ENCODE results near the gene AAK1.
"Not testable (repeated sequence)": the region's sequence is repeated elsewhere in the genome, so short reads cannot be mapped to it uniquely, and the experiment has no call there.

Gene AAK1

GRCh38 chr2:69659941-69660483, 16.5 kb upstream of the AAK1 start:
- no peak for DNase-seq (ENCODE audit: low spot score)

DNA sequence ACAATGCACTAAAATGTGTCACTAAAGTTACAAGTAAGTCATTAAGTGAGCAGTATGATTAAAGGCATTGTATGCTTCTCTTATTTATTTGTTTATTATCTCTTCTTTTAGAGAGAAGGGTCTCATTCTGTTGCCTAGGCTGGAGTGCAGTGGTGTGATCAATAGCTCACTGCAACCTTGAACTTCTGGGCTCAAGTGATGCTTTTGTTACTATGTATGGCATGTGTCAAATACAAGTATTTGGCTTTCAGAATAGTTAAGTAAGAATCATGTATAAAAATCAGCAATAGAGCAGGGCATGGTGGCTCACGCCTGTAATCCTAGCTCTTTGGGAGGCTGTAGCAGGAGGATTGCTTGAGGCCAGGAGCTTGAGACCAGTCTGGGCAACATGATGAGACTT, 15.8 kb upstream of the AAK1 start:
- no peak for DNase-seq (ENCODE audit: low spot score)

- no peak for DNase-seq (ENCODE audit: low spot score)
These were observed 8.7 kb upstream of the AAK1 start for GRCh38 chr2:69652206-69652605.

DNA sequence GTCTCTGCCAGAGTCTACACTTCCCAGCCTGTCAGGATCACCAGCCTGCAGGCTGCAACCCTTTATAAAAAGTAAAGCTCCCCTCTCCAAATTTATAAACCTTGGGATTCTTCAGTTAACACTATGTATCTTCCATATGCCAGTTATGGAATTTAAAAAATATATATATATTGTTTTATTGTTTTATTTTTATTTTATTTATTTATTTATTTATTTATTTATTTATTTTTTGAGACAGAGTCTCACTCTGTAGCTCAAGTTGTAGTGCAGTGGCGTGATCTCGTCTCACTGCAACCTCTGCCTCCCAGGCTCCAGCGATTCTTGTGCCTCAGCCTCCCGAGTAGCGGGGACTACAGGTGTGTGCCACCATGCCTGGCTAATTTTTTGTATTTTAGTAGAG, 3.7 kb upstream of the AAK1 start:
- not testable (repeated sequence) for DNase-seq (ENCODE audit: low spot score)

DNA sequence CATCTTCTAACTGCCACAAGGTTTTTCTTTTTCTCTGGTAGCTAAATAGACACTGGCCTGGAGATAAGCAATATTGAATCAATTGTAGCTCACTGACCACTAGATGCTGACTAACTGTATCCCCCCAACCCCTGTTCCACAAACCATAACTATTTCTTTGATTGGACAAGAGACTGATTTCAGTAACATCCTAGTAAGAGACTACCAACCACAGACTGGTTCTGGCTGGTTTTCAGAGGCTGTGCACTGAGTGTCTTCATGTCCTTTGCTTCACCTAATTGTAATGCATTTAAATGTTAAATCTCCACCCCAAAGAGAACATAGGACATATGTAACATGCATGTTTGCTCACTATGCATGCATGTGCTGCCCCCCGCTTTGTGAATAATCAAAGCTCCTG, 3.2 kb upstream of the AAK1 start:
- no peak for DNase-seq (ENCODE audit: low spot score)

- no peak for DNase-seq (ENCODE audit: low spot score)
These were observed 2.4 kb upstream of the AAK1 start for GRCh38 chr2:69645921-69646320.

DNA sequence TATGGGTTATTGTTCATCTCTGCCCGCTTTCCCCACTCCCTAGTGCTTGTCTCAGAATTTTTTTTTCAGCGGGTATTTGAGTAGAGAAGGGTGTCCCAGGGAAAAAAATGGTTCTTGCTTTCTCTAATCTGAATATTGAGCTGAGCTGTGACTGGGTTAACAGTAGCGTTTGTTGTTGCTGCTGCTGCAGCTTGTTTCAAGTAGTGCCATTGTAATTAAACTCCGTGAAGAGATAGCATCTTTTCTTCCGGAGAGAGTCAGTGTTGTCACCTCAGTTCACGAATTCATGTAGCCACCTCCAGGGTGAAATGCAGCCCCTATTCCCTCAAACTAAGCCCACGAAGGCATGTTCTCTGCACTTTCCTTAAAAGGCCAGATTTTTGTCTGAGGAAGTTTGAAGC, 1.5 kb upstream of the AAK1 start:
- DNase-seq (ENCODE audit: low spot score), result peak; percentile 23

GRCh38 chr2:69644506-69644979, 1.0 kb upstream of the AAK1 start:
- no peak for DNase-seq (ENCODE audit: low spot score)

GRCh38 chr2:69642709-69643601, 584 bp downstream of the AAK1 start:
- DNase-seq (ENCODE audit: low spot score), result peak; percentile 59

DNA sequence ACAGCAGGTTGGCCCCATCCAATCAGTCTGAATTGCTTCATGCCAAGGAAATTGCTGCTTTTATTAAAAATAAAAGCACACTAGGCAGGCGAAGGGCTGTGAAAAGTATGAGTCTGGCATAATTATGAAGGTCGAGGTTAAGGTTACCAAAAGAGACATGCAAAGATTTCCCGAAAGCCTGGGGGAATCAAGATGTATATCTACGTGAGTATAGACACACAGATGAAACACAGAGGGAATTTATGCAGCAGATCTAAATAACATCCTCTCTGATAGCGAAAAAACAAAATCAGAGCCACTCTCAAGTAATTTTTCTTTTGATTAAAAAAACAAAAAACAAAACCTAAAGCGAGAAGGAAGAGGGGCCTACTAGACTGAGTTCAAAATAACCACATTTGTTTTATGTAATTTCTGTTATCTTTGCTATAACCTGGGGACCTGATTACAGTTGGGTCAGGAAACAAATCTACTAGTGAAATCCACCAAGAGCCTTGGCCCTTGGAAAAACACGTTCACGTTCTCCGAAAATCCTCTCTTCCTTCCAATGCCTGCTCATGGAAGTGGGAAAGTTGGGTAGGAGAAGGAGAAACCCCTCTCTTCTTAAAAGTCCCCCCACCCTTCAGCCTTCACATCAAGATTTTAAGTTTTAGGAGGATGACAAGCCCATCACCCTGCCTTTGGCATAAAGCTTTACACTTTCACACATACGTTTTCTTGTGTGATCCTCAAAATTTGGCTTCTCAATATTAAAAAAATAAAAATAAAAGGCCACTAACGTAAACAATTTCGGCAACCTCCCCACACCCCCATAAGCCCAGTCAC, 1.4 kb downstream of the AAK1 start:
- DNase-seq (ENCODE audit: low spot score), result no peak

DNA sequence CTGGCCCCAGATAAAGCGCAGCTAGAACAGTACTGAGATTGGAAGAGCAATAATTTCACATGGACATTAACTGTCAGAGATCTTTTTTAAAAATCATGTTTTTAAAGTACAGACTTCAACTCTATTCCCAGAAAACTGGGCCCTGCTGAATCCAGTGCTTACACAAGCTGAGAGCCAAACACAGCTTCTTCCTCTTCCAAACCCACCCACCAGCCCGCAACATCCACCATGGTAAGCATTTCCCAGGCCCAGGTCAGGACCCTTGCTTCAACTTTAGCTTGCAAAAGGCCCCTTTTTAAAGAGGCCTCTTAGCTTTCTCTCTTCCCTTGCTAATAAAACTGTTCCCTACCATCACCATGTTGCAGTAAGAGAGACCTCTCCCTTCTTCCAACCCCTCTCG, 2.1 kb downstream of the AAK1 start:
- DNase-seq (ENCODE audit: low spot score), result no peak

DNA sequence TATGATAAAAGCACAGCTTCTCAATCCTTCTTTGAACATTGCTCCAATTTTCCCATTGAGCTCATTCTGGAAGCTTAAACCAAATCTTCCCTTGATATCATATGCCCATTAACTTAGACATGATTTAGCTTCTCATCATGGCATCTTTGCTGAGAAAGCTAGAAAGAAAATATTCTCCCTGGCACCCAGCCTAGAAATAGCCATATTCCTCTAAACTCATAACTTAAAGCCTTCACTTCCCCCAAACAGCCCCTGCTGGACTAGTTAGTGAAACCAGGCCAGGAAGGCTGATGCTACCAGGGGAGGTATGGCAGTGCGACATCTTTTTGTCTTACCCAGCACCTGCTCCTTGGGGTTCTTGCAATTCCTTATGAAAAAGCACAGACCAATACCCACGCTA, 4.3 kb downstream of the AAK1 start:
- DNase-seq (ENCODE audit: low spot score), result no peak

DNA sequence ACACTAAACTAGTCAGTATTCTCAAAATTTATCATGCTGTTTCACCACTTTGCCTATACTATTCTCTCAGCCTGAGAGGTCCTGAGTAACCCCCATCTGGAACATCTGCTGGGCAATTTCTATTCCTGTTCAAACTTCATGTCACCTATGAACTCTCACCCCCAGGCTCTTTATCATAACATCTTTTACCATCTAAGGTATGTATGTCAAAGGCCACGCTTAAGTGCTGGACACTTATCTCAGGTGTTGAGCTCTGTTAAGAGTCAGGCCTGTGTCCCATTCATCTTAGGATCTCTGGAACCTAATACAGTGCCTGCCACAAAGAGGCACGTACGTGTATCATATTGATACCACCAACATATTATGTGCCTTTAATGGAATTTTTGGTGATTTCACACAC, 4.9 kb downstream of the AAK1 start:
- DNase-seq (ENCODE audit: low spot score), result no peak

GRCh38 chr2:69637923-69638322, 5.6 kb downstream of the AAK1 start:
- DNase-seq (ENCODE audit: low spot score), result no peak

DNA sequence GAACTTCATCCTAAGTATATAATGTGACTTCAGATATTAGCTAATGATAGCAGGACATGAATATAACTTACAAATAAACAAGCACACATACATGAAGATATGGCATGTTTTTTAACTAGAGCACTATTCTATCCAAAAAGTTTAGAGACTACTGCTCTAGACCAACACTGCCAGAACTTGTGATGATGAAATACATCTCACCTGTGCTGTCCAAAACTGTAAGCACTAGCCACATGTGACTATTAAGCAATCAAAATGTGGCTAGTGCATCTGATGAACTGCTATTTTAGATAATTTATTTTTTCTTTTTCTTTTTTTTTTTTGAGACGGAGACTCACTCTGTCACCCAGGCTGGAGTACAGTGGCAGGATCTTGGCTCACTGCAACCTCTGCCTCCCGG, 7.1 kb downstream of the AAK1 start:
- no peak for DNase-seq (ENCODE audit: low spot score)

DNA sequence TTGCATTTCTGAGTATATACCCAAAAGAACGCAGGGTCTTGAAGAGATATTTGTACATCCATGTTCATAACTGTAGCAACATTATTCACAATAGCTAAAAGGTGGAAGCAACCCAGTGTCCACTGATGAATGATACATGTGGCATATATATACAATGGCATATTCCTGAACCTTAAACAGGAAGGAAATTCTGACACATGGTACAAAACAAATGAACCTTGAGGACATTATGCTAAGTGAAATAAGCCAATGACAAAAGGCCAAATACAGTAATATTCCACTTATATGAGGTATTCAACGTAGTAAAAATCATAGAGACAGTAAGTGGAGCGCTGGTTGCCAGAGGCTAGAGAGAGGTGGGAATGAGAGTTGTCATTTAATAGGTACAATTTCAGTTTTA, 8.1 kb downstream of the AAK1 start:
- DNase-seq (ENCODE audit: low spot score), result no peak

DNA sequence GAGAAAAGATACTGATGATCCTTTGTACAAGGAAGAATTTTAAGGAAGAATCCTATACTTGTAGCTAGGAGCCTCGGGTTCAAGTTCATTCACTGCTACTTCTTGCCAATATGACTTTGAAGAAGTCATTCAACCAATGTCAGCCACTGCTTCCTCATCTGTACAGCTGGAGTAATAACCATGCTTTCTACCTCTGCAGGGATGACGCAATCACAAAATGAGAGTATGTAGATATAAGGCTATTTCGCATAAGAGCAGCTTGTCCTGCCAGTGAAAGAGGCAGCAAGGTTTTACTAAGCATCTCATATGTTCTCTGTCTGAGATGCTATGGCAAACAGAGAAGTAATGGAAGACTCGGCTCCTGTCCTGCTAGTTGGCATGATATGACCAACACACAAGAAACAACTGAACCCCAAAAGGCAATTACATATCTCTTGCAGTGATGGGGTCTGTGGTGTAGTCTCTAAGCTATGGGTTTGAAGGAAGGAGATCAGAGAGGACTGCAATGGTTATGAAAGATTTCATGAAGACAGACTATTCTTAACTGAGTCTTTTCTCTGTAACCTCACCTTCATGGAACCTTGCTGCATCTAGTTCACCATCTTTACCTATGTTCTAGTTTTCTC, 9.2 kb downstream of the AAK1 start:
- DNase-seq (ENCODE audit: low spot score), result peak; percentile 23

DNA sequence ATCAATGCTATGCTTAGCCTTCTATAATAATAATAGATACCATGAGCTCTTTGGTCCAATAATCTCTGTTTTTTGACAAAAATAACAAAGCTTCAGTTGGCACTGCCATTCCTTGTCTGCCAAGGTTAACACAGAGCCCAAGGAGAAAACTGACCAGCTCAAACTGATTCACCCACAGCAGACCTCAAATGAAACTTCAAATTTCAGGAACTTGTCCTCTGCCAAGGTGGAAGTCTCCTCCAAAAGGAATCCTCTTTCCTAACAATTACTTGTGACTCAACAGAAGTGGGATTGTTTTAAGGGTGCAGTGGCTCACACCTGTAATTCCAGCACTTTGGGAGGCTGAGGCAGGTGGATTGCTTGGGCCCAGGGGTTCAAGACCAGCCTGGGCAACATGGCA, 12.1 kb downstream of the AAK1 start:
- no peak for DNase-seq (ENCODE audit: low spot score)

DNA sequence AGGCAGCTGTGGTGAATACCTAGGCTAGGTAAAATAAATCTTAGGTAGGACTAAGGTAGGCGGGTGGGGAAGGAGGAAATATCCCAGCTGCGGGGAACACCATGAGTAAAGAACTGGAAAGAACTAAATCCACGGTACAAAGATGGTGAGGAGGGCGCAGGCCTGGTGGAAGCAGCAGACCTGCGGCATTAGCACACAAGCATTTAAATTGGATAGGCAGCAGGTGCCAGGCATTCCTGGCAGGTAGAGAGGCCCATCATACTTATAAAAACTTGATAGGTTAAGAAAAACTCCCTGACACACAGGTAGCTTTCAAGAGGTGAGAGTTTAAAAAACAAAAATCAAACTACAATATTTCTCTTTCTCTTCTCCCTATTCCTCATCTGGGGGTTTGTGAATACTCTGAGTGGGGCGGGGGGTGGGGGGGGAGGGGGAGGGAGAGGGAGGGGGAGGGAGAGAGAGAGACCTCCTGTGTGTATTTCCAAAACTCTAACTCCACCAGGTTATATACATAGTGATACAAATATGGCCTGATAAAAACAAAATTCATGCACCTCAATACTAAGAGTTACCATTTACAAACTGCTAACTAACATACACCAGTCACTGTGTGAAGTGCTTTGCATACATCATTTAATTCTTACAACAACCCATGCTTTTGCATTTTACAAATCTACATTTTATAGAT, 13.5 kb downstream of the AAK1 start:
- DNase-seq (ENCODE audit: low spot score), result no peak

DNA sequence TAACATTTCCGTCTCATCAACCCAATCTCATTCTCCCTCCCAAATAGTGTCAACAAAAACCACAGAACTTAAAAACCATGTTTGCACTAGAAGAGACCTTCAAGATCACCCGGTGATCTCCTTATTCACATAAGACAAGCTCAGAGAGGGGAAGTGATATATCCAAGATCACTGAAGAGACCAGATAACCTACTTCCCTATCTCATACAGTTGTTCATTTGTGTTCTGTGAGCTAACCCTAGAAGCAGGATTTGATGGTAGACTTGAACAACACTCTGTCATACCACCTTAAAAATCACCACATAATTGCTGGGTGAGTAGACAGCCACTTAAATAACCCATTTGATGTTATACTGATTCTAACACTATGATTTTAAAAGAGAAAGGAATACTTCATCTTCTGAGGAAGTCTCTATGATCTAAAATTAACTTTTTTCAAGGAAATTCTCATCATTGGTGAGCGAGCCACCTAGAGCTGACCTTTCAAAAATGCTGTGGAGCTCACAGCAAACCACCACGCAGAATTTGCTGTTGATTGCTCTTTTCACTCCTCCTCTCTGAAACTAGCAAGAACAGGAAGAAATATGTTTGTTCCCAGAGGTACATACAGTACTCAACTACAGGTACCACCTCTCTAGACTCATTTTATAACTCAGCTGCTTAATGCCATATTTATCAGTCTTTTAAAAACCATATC, 15.1 kb downstream of the AAK1 start:
- no peak for DNase-seq (ENCODE audit: low spot score)

Data from NAMALWA (cell line).